Coronary artery (tissue), 2 donors: ENCODE measurements around the gene PEX11B.

Experiments used
- DNase-seq: peaks from one replicate; pipeline ENCODE4 v3.0.0-alpha.2; 2017; ENCODE audit warnings: low spot score
- H3K27ac ChIP-seq, 2 donors: fragments of 200-600 bp; sonication (generic); one replicate each; pipeline ENCODE4 v1.5.1; 2016 to 2019
- H3K4me3 ChIP-seq: fragments of 200-600 bp; sonication (generic); 2 replicates; pipeline ENCODE4 v1.5.1; 2016; ENCODE audit warnings: mild to moderate bottlenecking, moderate library complexity
- CTCF ChIP-seq: fragments of 200-600 bp; sonication (generic); IDR thresholded peaks from one replicate; pipeline ENCODE4 v1.5.1; 2019; ENCODE audit warnings: antibody characterized with exemption

PEX11B gene

GRCh38 chr1:145962157-145963102, 43.9 kb upstream of the PEX11B start:
- no peak for TF ChIP-seq CTCF
- H3K4me3 ChIP-seq: peak overlapping the region; percentile 77
- DNase-seq: no peak
- peak overlapping the region; percentile 83 to 93 for H3K27ac ChIP-seq

DNA sequence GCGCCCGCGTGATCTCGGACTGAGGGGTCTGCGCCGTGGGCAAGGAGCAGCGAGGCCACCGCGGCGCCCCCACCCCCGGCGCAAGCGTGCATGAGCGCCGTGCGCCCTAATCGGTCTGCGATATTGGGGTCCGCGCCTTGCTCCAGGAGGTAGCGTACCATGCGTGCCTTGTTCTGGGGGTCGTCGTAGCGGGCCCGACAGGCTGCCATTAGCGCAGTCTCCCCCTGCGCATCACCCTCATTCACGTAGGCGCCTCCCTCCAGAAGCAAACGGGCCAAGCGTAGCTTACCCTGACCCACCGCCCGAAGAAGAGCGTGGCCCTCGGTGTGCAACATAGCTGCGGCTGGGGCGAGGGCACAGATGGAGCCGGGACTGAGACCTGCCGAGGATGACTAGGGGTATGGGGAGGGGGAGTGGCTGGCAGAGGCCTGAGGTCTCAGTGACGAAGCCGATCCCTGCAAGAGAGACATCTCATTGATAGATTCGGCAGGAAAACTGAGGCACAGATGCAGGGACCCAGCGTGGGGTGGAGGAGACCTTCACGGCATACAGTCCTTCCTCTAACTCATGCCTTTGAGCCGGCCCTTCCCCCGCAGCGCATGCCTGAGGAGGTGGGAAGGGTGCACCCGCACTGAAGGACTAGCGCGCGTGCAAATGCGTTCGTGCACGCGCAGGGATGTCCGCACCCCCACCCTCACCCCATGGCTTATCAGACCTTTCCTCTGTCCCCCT, 43.1 kb upstream of the PEX11B start:
- Histone ChIP-seq H3K4me3 (peak overlapping the region; percentile 77), H3K27ac (peak overlapping the region; percentile 83 to 93)
- TF ChIP-seq CTCF: no peak
- no peak for DNase-seq

DNA sequence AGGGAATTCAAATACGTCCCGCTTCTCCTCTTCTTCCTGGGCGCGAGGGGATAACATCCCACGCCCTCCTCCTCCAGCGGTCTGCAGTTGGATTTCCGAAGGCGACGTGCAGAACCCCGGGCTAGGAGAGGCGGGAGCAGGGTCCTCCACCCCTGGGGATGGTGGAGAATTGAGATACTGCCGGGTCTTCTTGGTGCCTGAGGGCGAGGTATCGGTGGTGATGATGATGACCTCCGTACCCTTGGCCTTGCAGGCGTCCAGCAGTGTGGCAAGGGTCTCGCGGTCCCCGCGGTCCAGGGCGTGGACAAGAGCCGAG, 42.5 kb upstream of the PEX11B start:
- no peak for DNase-seq
- Histone ChIP-seq H3K4me3 (peak overlapping the region; percentile 77), H3K27ac (peak overlapping the region; percentile 83 to 93)
- TF ChIP-seq CTCF: no peak

- H3K27ac ChIP-seq: peak overlapping the region; percentile 83 to 93
- TF ChIP-seq CTCF: no peak
- peak; percentile 91 for DNase-seq
- H3K4me3 ChIP-seq: peak overlapping the region; percentile 77
Observed at GRCh38 chr1:145960468-145961108, 42.1 kb upstream of the PEX11B start.

DNA sequence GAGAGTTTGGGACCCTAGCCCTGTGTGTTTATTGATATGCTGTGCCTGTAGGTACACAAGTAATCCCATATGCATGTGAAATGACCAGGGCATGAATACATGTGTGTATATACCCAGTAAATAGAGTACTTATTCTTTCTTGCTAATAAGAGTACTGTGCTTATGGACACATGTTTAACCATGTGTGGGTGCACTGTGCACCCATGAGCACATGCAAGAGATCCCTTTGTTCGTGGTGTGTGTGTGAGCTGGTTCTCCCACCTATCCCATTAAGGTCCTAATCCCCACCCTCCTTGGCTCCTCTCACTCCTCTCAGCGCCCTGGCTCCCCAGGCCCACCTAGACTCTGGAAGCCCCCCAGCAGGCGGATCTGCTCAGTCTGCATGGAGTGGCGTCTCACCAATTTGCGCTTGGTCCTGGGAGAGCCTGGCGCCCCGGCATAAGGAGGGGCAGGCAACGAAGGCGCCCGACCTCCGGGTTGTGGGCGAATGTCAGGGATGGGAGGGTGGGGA, 41.5 kb upstream of the PEX11B start:
- TF ChIP-seq CTCF: no peak
- DNase-seq: no peak
- H3K4me3 ChIP-seq: peak overlapping the region; percentile 77
- H3K27ac ChIP-seq: peak overlapping the region; percentile 83 to 93

GRCh38 chr1:145959333-145959732, 40.8 kb upstream of the PEX11B start:
- TF ChIP-seq CTCF: no peak
- no peak for DNase-seq
- Histone ChIP-seq H3K4me3 (no peak overlapping the region), H3K27ac (peak overlapping the region in 1 of 2 donors; percentile 93)
